GM23338 (cell line): ENCODE measurements around the gene SIAE.

Experiments
- CREB1 ChIP-seq: fragments of 250-450 bp; sonication (Bioruptor Pico); IDR thresholded peaks from 2 replicates; pipeline ENCODE4 v1.5.0; 2020; ENCODE audit warnings: low read depth, mild to moderate bottlenecking, moderate library complexity
- CTCF ChIP-seq, 2 experiments: fragments of 200-600 bp in 1 of 2; sonication (generic) in 1 of 2; conservative IDR thresholded peaks; 2 replicates each; pipeline versions ENCODE4 v1.5.1 to v1.6.1; 2016 to 2017; ENCODE audit warnings: antibody characterized with exemption in 2 of 2, low read depth in 2 of 2, mild to moderate bottlenecking in 2 of 2, moderate library complexity in 1 of 2
- EZH2 ChIP-seq: fragments of 200-600 bp; sonication (generic); IDR thresholded peaks from one replicate; pipeline ENCODE4 v1.8.0; 2017; ENCODE audit warnings: antibody characterized with exemption, mild to moderate bottlenecking, low read depth; ENCODE audit not compliant: unreplicated experiment
- EZH2phosphoT487 ChIP-seq: fragments of 200-600 bp; sonication (generic); IDR thresholded peaks from one replicate; pipeline ENCODE4 v1.8.1; 2018; ENCODE audit warnings: antibody characterized with exemption; ENCODE audit not compliant: unreplicated experiment

DNA sequence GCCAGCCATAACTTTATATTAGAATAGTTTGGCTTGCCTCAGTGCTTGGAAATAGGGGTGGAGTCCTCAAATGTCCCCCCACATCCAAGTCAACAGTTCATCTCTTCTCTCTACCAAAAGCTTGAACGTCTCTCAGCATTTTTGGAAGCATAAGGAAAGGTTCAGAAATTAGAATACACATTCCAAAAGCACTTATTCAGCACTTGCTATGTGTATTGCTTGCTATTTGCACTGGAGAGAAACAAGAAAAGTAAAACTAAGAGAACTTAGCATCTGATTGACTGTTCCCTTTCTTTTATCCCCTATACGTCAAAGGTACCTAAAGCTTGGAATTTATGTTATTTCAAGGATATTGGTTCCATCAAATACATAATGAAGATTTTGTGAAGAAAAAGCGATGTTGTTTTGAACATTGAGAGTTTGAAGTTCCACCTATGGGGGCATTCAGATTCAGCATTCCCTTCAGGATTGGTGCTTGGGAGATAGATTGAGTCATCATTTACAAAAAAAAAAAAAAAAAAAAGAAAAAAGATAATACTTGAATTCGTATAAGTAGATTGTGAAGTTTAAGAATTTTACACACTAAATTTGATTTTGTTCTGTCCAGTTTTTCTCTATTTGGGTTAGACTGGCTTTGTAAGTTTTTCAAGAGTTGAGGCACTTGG is 49.5 kb downstream of the SIAE start:
- TF ChIP-seq CREB1 (CRISPR knock-in tag), result no peak
- TF ChIP-seq EZH2phosphoT487, result no peak
- TF ChIP-seq CTCF (conservative IDR thresholded peaks at IDR 0.05; ENCODE audit: low read depth in 2 of 2), result no peak
- no peak for TF ChIP-seq EZH2
